Central memory CD8-positive, alpha-beta T cell (primary cell): ENCODE data around the gene TEX53.
A peak's percentile ranks its signal among the peaks of the same experiment; 100 is the strongest.

Experiments
- ATAC-seq: fragments of 150-1000 bp; cut with Tn5 transposase; replicated peaks from 2 replicates; pipeline ENCODE4 v1.10.0; 2022; ENCODE audit warnings: mild to moderate bottlenecking, moderate FRiP score, moderate number of reproducible peaks; ENCODE audit not compliant: poor library complexity, severe bottlenecking; ENCODE audit errors: extremely low read depth
- DNase-seq, 2 donors: peaks; one replicate each; pipeline ENCODE4 v3.0.0; 2021; ENCODE audit warnings: low spot score in 2 of 2
- H3K27ac Mint-ChIP-seq: one replicate; pipeline ENCODE4 v1.8.0; 2022; ENCODE audit warnings: low read depth, mild to moderate bottlenecking, moderate library complexity, mixed read lengths
- H3K27me3 Mint-ChIP-seq: one replicate; pipeline ENCODE4 v1.8.0; 2022; ENCODE audit warnings: mixed read lengths
- H3K36me3 Mint-ChIP-seq: one replicate; pipeline ENCODE4 v1.8.0; 2022; ENCODE audit warnings: mild to moderate bottlenecking, moderate library complexity, mixed read lengths; ENCODE audit not compliant: insufficient read depth
- H3K4me1 Mint-ChIP-seq: one replicate; pipeline ENCODE4 v1.8.0; 2022; ENCODE audit warnings: mixed read lengths
- H3K4me3 Mint-ChIP-seq: one replicate; pipeline ENCODE4 v1.8.0; 2022; ENCODE audit warnings: mild to moderate bottlenecking, moderate library complexity, mixed read lengths
- H3K9me3 Mint-ChIP-seq: one replicate; pipeline ENCODE4 v1.8.0; 2022; ENCODE audit warnings: mixed read lengths

The TEX53 gene

GRCh38 chr9:114607671-114608524, 49.7 kb downstream of the TEX53 start:
- H3K4me3 Mint-ChIP-seq, result no peak overlapping the region
- DNase-seq (no peak), ATAC-seq (no peak)
- H3K27ac Mint-ChIP-seq, result peak overlapping the region; percentile 68
- H3K9me3 Mint-ChIP-seq, result no peaks in the 10 kb centered on the region
- H3K4me1 Mint-ChIP-seq, result peaks cover 24% of the 10 kb centered on the region
- peaks cover 8% of the 10 kb centered on the region for H3K36me3 Mint-ChIP-seq
- no peaks in the 10 kb centered on the region for H3K27me3 Mint-ChIP-seq

- no peak overlapping the region for H3K27ac Mint-ChIP-seq
- no peaks in the 10 kb centered on the region for H3K27me3 Mint-ChIP-seq
- peaks cover 8% of the 10 kb centered on the region for H3K36me3 Mint-ChIP-seq
- DNase-seq, result no peak
- H3K9me3 Mint-ChIP-seq, result no peaks in the 10 kb centered on the region
- H3K4me1 Mint-ChIP-seq, result peaks cover 13% of the 10 kb centered on the region
- H3K4me3 Mint-ChIP-seq, result no peak overlapping the region
- ATAC-seq, result no peak
These were observed 50.9 kb downstream of the TEX53 start for GRCh38 chr9:114606597-114607207.
